Occipital lobe (tissue), 2 donors: ENCODE measurements around the gene ALKBH4. TPM values are rescaled to one million over a fixed set of nuclear protein-coding genes. Genes with fewer than 3 reads are reported as not detected.
"Not testable (repeated sequence)": the region's sequence is repeated elsewhere in the genome, so short reads cannot be mapped to it uniquely, and the experiment has no call there.

ENCODE experiments used
- DNase-seq: peaks from one replicate; lab custom pipeline; 2025; lab: John Stamatoyannopoulos, UW
- total RNA-seq: library from RNA; depleted of rRNA; stranded (reverse); fragments of >200 nt; gene quantifications from one replicate; pipeline ENCODE4 v1.2.3, GENCODE V29; 2014

The ALKBH4 gene
- total RNA-seq, 1 donor from 2014 or later: 14.3 TPM

DNA sequence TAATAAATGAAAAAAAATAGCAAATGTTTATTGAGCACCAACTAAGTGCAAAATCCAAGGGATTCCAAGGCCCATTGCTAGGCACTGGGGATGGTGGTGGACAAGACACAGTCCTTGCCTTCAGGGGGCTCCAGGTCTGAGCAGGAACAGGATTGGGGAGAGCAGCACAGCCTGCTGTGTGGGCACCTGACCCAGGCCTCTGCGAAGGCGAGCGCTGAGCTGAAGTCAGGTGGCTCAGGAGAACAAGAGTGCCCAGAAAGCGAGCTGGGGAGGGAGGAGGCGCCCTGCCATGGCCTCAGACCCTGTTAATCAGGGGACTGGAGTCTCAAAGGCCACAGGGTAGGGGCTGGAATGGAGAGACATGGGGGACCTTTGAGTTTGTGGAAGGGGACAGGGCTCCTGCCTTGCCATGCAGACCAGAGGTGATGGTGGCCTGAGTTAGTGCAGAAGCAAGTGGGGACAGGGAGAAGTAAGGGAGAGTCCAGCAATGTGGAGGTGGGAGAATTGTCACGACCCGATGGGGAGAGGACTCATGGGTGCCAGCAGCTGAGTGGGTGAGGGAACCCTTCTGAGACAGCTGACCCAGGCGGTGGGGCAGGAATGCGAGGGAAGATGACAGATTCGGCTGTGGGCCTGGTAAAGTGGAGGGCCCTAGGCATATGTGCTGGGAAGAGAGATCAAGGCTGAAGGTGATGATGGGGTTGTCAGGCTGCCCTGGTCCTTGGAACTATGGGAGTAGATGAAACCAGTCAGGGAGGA is 35.3 kb downstream of the ALKBH4 start:
- no peak for DNase-seq

DNA sequence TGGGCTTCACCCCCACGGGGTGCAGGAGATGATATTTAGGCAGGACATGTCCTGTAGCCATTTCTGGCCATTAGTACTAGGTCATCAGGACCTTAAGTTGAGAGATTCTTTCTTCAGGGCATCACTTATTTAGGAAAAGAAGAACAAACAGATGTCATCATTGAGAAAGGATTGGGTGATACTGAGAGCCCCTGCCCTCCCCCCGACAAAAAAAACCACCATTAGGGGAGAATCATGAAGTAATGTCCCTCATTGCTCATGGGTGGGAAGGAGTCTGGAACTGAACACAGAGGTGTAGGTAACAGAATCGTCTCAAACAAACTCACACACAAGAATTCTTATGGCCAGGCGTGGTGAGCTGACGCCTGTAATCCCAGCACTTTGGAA is 37.7 kb downstream of the ALKBH4 start:
- DNase-seq: no peak

DNA sequence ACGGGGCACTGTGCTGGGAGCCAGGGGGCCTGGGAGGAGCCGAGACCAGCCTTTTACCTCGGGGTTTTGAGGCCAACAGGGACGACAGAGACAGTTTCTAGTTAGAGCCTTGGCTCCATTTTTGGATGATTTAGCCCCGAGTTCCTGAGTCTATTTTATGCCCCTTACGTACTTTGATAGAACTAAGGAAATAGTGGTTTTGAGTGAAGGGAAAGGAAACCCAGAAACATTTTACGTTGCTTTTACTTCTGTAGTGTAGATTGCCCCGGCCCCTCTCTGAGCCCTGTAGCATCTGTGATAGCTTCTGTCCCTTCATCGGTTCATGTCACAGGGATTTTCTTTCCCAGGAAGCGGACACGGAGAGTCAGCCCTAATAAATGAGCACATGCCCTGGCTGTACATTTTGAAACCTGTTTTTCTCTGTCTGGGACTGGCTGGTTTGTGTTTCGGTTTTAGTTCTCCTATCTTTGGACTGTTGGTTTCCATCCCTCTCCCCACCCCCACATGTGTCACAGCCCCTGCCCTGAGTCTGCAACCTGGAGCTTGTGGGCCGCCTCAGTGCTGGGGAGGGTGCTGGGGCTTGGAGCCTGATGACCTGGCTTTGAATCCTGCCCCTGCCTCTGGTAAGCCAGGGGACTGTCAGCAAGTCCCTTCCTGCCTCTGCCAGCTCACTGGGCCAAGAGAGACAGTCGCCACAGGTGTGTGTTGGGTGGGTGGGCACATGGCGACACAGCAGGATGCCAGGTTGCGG is 38.2 kb downstream of the ALKBH4 start:
- DNase-seq: no peak

DNA sequence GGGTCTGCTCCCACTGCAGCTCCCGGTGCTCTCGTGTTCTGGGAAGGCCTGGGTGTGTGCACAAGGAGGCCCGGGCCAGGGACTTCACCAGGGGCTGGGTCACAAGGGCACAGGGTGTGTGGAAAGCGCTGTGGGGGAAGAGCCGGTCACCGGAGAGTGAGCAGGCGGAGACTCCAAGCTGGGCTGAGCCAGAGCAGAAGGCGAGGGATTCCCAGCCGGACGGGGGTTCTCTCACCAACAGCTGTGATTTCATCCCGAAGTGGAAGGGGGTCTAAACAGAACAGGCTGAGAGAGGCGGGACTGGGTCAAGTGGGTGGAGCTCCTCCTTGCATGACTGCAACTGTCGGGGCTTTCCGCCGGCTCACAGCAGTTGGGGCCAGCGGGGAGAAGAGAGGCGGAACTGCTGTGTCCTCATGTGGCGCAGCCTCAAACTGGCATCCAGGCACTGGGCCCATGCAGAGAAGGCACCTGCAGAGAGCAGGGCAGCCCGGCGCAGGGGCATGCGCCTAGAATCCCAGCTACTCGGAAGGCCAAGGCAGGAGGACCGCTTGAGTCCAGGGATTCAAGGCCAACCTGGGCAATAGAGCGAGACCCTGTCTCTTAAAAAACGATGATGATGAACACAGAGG is 38.9 kb downstream of the ALKBH4 start:
- DNase-seq: no peak

DNA sequence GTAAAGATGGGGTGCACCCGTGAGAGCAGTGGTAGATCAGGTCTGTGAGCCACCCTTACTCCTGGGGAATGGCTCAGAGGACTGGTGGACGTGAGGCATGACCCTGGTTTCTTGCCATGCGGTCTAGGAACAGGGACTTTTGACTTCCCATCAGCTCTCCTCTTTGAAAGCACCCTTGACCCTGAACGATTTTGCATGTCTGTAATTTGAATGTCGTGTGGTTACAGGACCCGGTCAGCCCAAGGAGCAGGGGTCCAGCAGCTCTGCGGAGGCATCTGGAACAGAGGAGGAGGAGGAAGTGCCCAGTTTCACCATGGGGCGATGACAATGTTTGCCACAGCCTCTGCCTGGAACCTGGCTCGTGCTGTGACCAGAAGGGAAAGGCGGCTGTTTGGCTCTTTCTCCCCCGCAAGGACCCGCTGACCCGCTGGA is 39.9 kb downstream of the ALKBH4 start:
- DNase-seq: no peak

DNA sequence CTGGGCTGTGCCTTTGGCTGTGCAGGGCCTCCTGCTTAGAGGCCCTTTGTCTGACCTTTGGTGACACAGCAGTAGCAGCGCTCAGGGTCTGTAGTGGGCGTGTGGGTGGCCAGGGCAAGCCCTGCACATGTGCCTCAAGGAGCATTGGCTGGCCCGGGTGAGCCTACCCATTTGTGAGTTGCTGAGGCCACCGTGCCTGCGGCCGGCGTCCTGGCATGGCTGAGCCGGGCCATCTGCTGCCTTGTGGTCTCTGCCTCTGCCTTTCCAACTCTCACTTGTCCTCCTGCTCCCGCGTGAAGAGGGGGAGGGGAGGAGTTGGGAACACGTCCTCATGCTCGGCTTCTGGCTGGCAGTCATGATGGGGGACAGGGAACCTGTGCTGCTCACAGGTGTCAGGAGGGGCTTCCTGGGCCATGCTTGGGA is 40.5 kb downstream of the ALKBH4 start:
- no peak for DNase-seq

DNA sequence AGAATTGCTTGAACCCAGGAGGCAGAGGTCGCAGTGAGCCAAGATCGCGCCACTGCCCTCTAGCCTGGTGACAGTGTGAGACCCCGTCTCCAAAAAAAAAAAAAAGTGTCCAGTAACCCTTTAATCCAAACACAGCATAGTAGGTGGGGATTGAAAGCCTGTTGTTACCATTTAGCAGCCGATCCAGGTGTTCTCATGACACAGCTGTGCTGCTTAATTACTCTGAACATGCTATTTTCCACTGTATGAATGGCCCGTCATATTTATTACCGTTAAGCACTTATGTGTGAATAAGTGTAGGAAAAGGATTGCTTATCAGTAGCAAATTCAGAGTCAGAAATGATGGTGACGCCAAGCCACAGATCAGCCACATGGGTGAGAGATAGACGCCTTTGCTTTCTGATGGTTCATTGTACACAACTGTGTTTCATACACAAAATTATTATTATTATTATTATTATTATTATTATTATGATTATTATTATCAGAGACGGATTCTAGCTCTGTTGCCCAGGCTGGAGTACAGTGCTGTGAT is 42.9 kb downstream of the ALKBH4 start:
- DNase-seq: no peak

DNA sequence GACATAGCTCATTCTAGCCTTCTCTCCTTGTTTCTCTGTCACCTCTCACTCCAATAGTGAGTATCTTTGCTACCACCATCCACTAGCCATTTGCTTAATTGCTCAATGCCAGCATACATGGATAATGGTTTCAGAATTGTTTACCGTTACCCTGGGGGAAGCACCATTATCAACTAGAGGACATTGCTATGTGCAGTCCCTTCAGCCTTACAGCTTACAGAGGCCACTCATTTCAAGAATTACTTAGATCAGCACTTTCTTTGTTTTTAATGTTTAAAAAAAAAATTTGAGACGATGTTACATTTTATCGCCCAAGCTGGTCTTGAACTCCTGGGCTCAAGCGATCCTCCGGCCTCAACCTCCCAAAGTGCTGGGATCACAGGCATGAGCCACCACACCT is 46.1 kb downstream of the ALKBH4 start:
- no peak for DNase-seq

DNA sequence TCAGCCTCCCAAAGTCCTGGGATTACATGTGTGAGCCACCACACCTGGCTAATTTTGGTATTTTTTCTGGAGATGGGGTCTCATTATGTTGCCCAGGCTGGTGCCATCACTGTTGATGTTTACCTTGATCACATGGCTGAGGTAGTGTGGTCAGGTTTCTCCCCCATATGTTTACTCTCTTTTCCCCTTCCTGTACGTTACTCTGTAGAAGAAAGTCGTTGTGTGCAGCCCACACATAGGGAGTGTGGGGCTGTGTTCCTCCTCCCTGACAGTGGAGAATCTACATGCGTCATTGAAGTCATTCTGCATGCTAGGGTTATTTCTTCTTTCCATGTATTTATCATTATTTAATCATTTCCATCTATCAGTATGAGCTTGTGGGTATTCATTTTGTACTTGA is 47.6 kb downstream of the ALKBH4 start:
- no peak for DNase-seq

DNA sequence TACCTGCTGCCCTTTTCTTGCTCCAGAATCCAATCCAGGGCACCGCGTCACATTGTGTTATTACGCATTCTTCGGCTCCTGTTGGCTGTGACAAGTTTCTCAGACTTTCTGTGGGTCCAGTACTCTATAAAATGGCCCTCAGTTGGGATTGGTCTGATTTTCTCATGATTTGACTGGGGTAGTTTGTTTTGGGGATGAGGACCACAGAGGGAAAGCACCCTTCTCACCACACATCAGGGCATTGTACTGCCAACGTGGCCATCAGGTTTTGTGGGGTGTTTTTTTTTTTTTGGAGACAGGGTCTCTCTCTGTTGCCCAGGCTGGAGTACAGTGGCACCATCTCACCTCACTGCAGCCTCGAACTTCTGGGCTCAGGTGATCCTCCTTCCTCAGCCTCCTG is 48.3 kb downstream of the ALKBH4 start:
- DNase-seq: no peak

DNA sequence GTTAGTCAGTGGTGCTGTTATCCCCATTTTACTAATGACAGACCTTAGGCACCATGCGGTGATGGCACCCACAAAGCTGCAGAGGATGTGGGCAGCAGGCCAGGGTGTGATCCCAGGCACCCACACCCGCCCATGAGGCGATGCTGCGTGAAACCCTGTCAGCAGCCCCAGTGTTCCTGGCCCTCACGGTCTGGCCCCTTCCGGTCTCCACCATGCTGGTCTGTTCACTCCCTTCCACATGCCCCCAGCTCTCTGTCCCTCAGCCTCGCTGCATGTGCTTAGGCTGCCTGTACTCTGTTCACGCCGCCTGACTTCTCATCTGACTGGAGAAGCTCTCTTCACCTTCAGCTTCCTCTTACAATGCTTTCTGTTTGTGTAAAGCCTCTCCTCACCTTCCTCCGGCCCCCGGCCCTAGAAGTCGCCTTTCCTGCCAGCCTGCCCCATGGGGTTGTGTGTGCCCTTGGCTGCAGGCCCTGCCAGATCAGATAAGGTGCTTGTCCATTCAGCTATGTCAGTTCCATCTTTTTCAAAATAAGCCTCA is 48.9 kb downstream of the ALKBH4 start:
- DNase-seq: no peak

DNA sequence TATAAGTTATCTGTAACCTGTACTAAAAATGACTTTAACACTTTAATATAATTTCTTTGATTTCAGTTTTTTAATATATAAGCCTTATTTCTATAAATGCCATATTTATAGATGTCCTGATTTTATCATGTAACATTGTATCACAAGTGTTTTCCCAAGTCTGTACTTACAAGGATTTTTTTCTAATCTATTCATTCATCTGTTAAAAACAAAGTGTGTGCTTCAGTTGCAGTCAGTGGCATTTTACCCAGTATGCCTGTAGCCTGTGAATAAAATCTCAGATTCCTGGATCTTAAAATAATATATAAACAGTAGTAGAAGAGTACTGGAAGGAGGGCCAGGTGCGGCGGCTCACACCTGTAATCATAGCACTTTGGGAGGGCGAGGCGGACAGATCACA is 51.1 kb downstream of the ALKBH4 start:
- no peak for DNase-seq

DNA sequence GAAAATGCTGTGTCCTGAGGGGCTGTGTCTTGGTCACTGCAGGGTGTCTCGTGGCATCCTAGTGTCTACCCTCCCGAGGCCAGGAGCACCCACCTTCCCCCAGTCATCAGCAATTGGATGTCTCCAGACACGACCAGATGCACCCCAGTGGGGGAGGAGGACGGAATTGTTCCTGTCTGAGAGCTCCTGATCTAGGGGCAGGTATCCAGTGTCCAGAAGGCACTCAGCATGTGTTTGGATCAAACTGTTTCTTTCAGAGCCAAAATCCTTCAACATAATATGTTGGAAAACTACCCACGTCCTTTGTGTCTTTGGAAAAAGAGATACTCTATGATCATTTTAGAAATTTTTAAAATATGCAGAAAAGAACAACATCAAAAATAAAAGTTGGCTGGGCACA is 51.6 kb downstream of the ALKBH4 start:
- DNase-seq: no peak

DNA sequence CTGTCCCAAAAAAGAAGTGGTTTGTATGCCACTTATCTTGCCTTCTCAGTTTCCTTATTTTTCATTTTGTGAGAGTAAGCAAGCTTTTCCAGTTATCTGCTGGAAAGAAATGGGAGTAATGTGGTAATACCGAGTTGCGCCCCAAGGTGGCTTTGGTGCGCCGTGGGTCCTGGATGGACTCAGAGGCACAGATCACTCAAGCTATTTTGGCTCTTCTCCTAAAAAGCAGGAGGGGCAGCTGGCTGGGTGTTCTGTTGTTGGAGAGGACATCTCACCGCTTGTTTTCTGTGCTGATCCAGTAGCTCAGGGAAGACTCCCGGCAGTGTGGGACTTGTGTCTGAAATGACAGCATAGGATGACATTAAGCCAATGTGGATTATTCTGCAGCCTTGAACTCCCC is 52.1 kb downstream of the ALKBH4 start:
- DNase-seq: peak; percentile 35

DNA sequence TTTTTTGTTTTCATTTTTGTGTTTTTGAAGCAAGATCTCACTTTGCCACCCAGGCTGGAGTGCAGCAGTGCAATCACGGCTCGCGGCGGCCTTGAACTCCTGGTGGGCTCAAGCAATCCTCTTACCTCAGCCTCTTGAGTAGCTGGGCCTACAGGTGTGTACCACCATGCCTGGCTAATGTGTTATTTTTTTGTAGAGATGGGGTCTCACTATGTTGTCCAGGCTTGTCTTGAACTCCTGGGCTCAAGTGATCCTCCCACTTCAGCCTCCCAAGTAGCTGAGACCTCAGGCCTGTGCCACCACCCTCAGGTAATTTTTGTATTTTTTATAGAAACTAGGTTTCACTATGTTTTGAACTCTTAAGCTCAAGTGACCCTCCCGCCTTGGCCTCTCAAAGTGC is 53.7 kb downstream of the ALKBH4 start:
- no peak for DNase-seq

DNA sequence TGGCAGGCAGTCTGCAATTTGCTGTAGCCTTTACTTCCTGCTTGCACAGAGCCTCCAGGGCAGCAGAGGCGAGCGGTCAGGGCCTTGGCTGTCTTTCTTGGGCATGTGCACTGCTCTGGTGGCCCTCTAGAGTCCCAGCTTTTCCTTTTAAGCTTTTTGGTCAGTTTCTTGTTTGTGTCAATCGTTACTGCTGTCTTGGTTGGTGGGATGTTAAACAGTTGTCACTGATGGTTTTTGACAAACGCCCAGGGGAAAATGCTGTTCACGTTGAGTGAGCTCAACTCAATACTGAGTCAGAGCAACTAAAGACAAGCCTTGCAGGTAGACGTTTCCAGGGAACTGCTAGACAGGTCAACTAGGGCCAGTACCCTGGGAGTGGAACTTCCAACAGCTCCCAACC is 54.5 kb downstream of the ALKBH4 start:
- DNase-seq: no peak

DNA sequence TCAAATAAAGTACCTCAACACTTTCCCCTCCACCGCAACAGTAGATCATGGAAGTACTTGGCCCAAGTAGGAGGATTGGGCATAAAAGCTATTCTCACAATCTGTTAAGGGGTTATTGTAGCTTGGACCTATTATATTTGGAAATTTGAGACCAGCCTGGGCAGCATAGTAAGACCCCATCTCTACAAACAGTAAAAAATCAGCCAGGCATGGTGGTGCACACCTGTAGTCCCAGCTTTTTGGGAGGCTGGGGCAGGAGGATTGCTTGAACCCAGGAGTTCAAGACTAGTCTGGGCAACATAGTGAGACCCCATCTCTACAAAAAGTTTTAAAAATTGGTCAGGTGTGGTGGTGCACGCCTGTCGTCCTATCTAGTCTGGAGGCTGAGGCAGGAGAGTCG is 55.3 kb downstream of the ALKBH4 start:
- no peak for DNase-seq

DNA sequence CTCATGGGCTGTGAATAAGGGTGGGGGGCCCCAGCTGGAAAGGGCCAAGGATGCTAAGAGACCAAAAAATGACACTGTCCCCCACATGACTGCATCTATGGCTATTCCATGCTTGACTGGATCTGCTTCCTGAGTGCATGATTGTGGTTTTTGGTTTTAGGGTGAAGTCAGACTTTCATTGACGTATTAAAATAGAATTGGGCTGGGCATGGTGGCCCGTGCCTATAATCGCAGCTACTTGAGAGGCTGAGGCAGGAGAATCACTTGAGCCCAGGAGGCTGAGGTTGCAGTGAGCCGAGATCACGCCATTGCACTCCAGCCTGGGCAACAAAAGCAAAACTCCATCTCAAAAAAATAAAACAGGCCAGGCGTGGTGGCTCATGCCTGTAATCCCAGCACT is 56.1 kb downstream of the ALKBH4 start:
- not testable (repeated sequence) for DNase-seq

DNA sequence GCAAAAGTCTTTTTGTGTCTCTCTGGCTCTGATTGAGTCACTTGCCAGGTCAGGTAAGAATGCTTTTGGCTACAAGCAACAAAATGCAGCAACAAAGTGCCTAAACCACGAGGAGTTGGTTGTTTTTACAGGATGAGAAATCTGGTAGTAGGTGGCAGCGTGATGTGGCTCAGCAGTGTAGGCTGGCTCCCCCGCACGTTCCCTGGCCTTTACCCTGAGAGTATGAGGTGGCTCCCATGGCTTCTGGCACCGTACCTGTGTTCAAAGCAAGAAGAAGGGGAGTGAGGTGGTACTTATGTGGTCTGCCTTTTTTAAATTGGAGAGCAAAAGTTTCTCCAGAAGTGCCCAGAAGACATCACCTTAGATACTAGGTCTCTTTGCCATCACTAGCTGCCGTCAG is 56.8 kb downstream of the ALKBH4 start:
- DNase-seq: no peak
